ENCODE measurements around the gene DOCK3.

Gene DOCK3

DNA sequence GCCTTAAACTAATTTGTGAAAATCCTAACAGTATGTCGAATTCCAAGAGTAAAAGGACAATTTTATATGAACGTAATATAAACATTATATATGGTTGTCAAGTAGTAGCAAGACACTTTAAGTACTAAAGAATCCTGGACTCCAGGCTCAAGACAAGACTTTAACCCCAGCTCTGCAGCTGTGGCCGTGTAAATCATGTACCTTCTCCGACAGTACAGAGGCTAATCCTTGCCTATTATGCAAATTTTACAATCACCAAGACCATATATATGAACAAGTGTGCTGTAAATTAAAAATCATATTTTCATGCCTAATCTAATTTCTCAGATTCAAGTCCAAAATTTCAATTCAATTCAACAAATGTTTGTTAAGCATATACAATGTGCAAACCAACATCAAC, 752.2 kb downstream of the DOCK3 start:
- no peak for DNase-seq
- intact Hi-C loops (cut with DNase I) = no loop called here

DNA sequence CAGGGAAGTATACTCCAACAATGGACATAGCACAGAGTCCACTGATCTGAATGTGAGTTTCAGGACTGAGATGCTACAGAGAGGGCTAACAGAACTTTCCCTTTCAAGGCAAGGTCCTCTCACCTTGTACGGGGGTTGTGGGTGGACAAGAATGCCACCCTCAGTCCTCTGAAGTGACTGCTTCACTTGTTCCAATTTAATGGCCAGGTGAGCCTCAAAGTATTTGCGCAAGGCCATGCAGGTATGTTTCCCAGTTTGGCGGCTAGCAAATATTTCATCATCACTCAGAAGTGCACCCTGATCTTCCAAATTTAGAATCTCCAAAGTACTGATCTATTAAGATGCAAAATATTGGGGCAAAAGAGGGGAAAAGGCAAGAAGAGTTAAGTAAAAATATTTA, 754.4 kb downstream of the DOCK3 start:
- intact Hi-C loops (cut with DNase I) = no loop called here
- no peak for DNase-seq

All from posterior cingulate gyrus (tissue), 11 donors.